ENCODE results near the gene MMP28.

MMP28 gene

GRCh38 chr17:35742896-35743477 is 52.5 kb downstream of the MMP28 start:
- Histone ChIP-seq H3K27me3 (ENCODE audit: control insufficient read depth, low read length) (peaks cover 7% of the 10 kb centered on the region), H3K9me2 (replicated peaks; ENCODE audit: control insufficient read depth, low read length) (no peaks in the 10 kb centered on the region), H3K4me3 (ENCODE audit: low read length) (no peak overlapping the region), H3K27ac (ENCODE audit: low read depth, low read length) (no peak overlapping the region), H3K79me2 (ENCODE audit: control insufficient read depth, low read length) (no peaks in the 10 kb centered on the region), H3F3A (ENCODE audit: control insufficient read depth, insufficient read depth) (no peaks in the 10 kb centered on the region), H3K9me3 (ENCODE audit: control insufficient read depth, insufficient read depth, low read length) (no peaks in the 10 kb centered on the region), H4K20me1 (ENCODE audit: control insufficient read depth, insufficient read depth, low read depth, low read length) (no peaks in the 10 kb centered on the region), H3K4me1 (ENCODE audit: control insufficient read depth, low read length) (no peaks in the 10 kb centered on the region), H3K4me2 (ENCODE audit: low read length) (no peak overlapping the region), H3K36me3 (ENCODE audit: control insufficient read depth, low read length) (no peaks in the 10 kb centered on the region)
- TF ChIP-seq EZH2phosphoT487 (IDR thresholded peaks at IDR 0.05; ENCODE audit: borderline replicate concordance, low read length) (no peak), CTCF (IDR thresholded peaks at IDR 0.05; ENCODE audit: low read depth, low read length, poor library complexity, severe bottlenecking) (no peak)

- Histone ChIP-seq H3F3A (ENCODE audit: control insufficient read depth, insufficient read depth) (no peaks in the 10 kb centered on the region), H3K9me3 (ENCODE audit: control insufficient read depth, insufficient read depth, low read length) (no peaks in the 10 kb centered on the region), H3K4me3 (ENCODE audit: low read length) (no peak overlapping the region), H4K20me1 (ENCODE audit: control insufficient read depth, insufficient read depth, low read depth, low read length) (no peaks in the 10 kb centered on the region), H3K27me3 (ENCODE audit: control insufficient read depth, low read length) (peaks cover 7% of the 10 kb centered on the region), H3K9me2 (replicated peaks; ENCODE audit: control insufficient read depth, low read length) (no peaks in the 10 kb centered on the region), H3K4me2 (ENCODE audit: low read length) (no peak overlapping the region), H3K27ac (ENCODE audit: low read depth, low read length) (no peak overlapping the region), H3K4me1 (ENCODE audit: control insufficient read depth, low read length) (no peaks in the 10 kb centered on the region), H3K36me3 (ENCODE audit: control insufficient read depth, low read length) (no peaks in the 10 kb centered on the region), H3K79me2 (ENCODE audit: control insufficient read depth, low read length) (no peaks in the 10 kb centered on the region)
- TF ChIP-seq EZH2phosphoT487 (IDR thresholded peaks at IDR 0.05; ENCODE audit: borderline replicate concordance, low read length): no peak
- no peak for TF ChIP-seq CTCF (IDR thresholded peaks at IDR 0.05; ENCODE audit: low read depth, low read length, poor library complexity, severe bottlenecking)
These were observed 52.9 kb downstream of the MMP28 start for GRCh38 chr17:35742496-35742895.

- H3K4me3 ChIP-seq (ENCODE audit: low read length): no peak overlapping the region
- no peaks in the 10 kb centered on the region for H3F3A ChIP-seq (ENCODE audit: control insufficient read depth, insufficient read depth)
- no peaks in the 10 kb centered on the region for H3K9me3 ChIP-seq (ENCODE audit: control insufficient read depth, insufficient read depth, low read length)
- H3K79me2 ChIP-seq (ENCODE audit: control insufficient read depth, low read length): no peaks in the 10 kb centered on the region
- H3K27me3 ChIP-seq (ENCODE audit: control insufficient read depth, low read length): peaks cover 7% of the 10 kb centered on the region
- no peaks in the 10 kb centered on the region for H3K36me3 ChIP-seq (ENCODE audit: control insufficient read depth, low read length)
- no peak for TF ChIP-seq EZH2phosphoT487 (IDR thresholded peaks at IDR 0.05; ENCODE audit: borderline replicate concordance, low read length)
- H4K20me1 ChIP-seq (ENCODE audit: control insufficient read depth, insufficient read depth, low read depth, low read length): no peaks in the 10 kb centered on the region
- H3K4me2 ChIP-seq (ENCODE audit: low read length): no peak overlapping the region
- no peaks in the 10 kb centered on the region for H3K4me1 ChIP-seq (ENCODE audit: control insufficient read depth, low read length)
- no peaks in the 10 kb centered on the region for H3K9me2 ChIP-seq (replicated peaks; ENCODE audit: control insufficient read depth, low read length)
- no peak overlapping the region for H3K27ac ChIP-seq (ENCODE audit: low read depth, low read length)
These were observed 54.2 kb downstream of the MMP28 start for GRCh38 chr17:35740997-35741931.

GRCh38 chr17:35740216-35740615 is 55.2 kb downstream of the MMP28 start:
- Histone ChIP-seq H3K27ac (ENCODE audit: low read depth, low read length) (no peak overlapping the region), H3K4me1 (ENCODE audit: control insufficient read depth, low read length) (no peaks in the 10 kb centered on the region), H3K9me2 (replicated peaks; ENCODE audit: control insufficient read depth, low read length) (no peaks in the 10 kb centered on the region), H3K27me3 (ENCODE audit: control insufficient read depth, low read length) (peaks cover 7% of the 10 kb centered on the region), H3K4me3 (ENCODE audit: low read length) (no peak overlapping the region), H3K9me3 (ENCODE audit: control insufficient read depth, insufficient read depth, low read length) (no peaks in the 10 kb centered on the region), H3K79me2 (ENCODE audit: control insufficient read depth, low read length) (no peaks in the 10 kb centered on the region), H3F3A (ENCODE audit: control insufficient read depth, insufficient read depth) (no peaks in the 10 kb centered on the region), H3K36me3 (ENCODE audit: control insufficient read depth, low read length) (no peaks in the 10 kb centered on the region), H3K4me2 (ENCODE audit: low read length) (no peak overlapping the region), H4K20me1 (ENCODE audit: control insufficient read depth, insufficient read depth, low read depth, low read length) (no peaks in the 10 kb centered on the region)
- no peak for TF ChIP-seq EZH2phosphoT487 (IDR thresholded peaks at IDR 0.05; ENCODE audit: borderline replicate concordance, low read length)
- no peak for TF ChIP-seq CTCF (IDR thresholded peaks at IDR 0.05; ENCODE audit: low read depth, low read length, poor library complexity, severe bottlenecking)
